Suprapubic skin (tissue), 4 donors: ENCODE data around the gene SDHAF1. TPM values are rescaled to one million over a fixed set of nuclear protein-coding genes. Genes with fewer than 3 reads are reported as not detected.
"Not testable (repeated sequence)": the region's sequence is repeated elsewhere in the genome, so short reads cannot be mapped to it uniquely, and the experiment has no call there.

Experiments
- DNase-seq, 2 donors: peaks; one replicate each; pipeline ENCODE4 v3.0.0-alpha.2; 2019; ENCODE audit warnings: low spot score in 2 of 2
- H3K27ac ChIP-seq: fragments of 200-600 bp; sonication (generic); one replicate; pipeline ENCODE4 v1.5.1; 2019
- H3K27me3 ChIP-seq: fragments of 200-600 bp; sonication (generic); one replicate; pipeline ENCODE4 v1.5.1; 2019
- H3K36me3 ChIP-seq: fragments of 200-600 bp; sonication (generic); one replicate; pipeline ENCODE4 v1.5.1; 2019
- H3K4me1 ChIP-seq: fragments of 200-600 bp; sonication (generic); one replicate; pipeline ENCODE4 v1.5.1; 2019
- H3K4me3 ChIP-seq: fragments of 200-600 bp; sonication (generic); one replicate; pipeline ENCODE4 v1.5.1; 2019; ENCODE audit warnings: mild to moderate bottlenecking
- H3K9me3 ChIP-seq: fragments of 200-600 bp; sonication (generic); one replicate; pipeline ENCODE4 v1.5.1; 2019
- EP300 ChIP-seq: sonication (generic); formaldehyde crosslinking; IDR thresholded peaks from one replicate; pipeline ENCODE4 v1.6.1; 2017; ENCODE audit warnings: antibody characterized with exemption
- POLR2A ChIP-seq, 2 donors: fragments of 450-650 bp; IDR thresholded peaks; one replicate each; pipeline ENCODE4 v1.6.1; 2017; ENCODE audit warnings: antibody characterized with exemption in 2 of 2, mild to moderate bottlenecking in 2 of 2, moderate library complexity in 2 of 2
- POLR2AphosphoS5 ChIP-seq, 3 donors: sonication (generic); formaldehyde crosslinking; IDR thresholded peaks; one replicate each; pipeline ENCODE4 v1.6.1; 2017; ENCODE audit warnings: antibody characterized with exemption in 3 of 3
- WGBS: methylation state at CpG from one replicate; pipeline ENCODE4 v1.1.5; 2018; 5-methylcytosine and 5-hydroxymethylcytosine counted together
- total RNA-seq, 4 donors: library from RNA; depleted of rRNA; stranded (reverse); fragments of >200 nt; gene quantifications; one replicate each; pipeline ENCODE4 v1.1.0, GENCODE V29; 2016
- TF ChIP-seq, protein P1 (sequence below), 2 donors: fragments of 200-600 bp in 1 of 2; fragments of 450-650 bp in 1 of 2; sonication (generic) in 1 of 2; IDR thresholded peaks; one replicate each; pipeline ENCODE4 v1.5.1; 2016 to 2019; ENCODE audit warnings: antibody characterized with exemption in 2 of 2, mild to moderate bottlenecking in 1 of 2, moderate library complexity in 1 of 2

SDHAF1 gene
- total RNA-seq, 4 donors from 2014 or later: 21.6 to 29.6 (median 27.5) TPM

DNA sequence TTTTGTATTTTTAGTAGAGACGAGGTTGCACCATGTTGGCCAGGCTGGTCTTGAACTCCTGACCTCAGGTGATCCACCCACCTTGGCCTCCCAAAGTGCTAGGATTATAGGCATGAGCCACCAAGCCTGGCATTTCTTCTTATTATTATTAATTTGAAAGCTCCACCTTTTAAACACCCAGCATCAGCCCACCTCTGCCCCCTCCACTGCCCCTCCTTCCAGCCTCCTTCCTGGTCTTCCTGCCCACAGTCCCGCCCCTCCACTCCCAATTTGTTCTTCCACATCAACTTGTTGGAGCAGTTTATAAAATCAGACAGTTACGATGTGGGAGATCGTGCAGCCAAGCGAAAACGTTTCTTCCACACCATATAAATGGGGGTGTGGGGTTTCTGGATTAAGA is 45.5 kb downstream of the SDHAF1 start:
- TF ChIP-seq, protein P1, sequence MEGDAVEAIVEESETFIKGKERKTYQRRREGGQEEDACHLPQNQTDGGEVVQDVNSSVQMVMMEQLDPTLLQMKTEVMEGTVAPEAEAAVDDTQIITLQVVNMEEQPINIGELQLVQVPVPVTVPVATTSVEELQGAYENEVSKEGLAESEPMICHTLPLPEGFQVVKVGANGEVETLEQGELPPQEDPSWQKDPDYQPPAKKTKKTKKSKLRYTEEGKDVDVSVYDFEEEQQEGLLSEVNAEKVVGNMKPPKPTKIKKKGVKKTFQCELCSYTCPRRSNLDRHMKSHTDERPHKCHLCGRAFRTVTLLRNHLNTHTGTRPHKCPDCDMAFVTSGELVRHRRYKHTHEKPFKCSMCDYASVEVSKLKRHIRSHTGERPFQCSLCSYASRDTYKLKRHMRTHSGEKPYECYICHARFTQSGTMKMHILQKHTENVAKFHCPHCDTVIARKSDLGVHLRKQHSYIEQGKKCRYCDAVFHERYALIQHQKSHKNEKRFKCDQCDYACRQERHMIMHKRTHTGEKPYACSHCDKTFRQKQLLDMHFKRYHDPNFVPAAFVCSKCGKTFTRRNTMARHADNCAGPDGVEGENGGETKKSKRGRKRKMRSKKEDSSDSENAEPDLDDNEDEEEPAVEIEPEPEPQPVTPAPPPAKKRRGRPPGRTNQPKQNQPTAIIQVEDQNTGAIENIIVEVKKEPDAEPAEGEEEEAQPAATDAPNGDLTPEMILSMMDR (IDR thresholded peaks at IDR 0.05): no peak
- TF ChIP-seq EP300 (no peak), POLR2A (IDR thresholded peaks at IDR 0.05) (no peak), POLR2AphosphoS5 (IDR thresholded peaks at IDR 0.05) (no peak)
- Histone ChIP-seq H3K36me3 (peaks cover 19% of the 10 kb centered on the region), H3K4me3 (no peak overlapping the region), H3K9me3 (no peaks in the 10 kb centered on the region), H3K27ac (no peak overlapping the region), H3K27me3 (no peaks in the 10 kb centered on the region), H3K4me1 (no peaks in the 10 kb centered on the region)
- DNase-seq: no peak
- WGBS: 85% methylated on average over 6 of the region's 6 CpGs

DNA sequence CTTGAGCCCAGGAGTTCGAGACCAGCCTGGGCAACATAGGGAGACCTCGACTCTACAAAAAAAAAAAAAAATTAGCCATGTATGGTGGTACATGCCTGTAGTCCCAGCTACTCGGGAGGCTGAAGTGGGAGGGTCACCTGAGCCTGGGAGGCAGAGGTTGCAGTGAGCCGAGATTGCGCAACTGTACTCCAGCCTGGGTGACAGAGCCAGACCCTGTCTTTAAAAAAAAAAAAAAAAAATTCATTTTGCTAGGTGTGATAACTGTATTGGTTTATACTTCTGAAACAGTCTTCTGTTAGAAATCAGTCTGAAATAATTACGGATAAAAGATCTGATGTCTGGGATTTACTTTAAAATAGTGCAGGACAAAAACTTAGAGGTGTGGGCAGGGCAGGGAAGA is 46.1 kb downstream of the SDHAF1 start:
- 92% methylated on average over 6 of the region's 6 CpGs for WGBS
- not testable (repeated sequence) for H3K4me1 ChIP-seq, DNase-seq, H3K4me3 ChIP-seq, H3K27ac ChIP-seq, H3K27me3 ChIP-seq, H3K9me3 ChIP-seq
- peaks cover 16% of the 10 kb centered on the region for H3K36me3 ChIP-seq

DNA sequence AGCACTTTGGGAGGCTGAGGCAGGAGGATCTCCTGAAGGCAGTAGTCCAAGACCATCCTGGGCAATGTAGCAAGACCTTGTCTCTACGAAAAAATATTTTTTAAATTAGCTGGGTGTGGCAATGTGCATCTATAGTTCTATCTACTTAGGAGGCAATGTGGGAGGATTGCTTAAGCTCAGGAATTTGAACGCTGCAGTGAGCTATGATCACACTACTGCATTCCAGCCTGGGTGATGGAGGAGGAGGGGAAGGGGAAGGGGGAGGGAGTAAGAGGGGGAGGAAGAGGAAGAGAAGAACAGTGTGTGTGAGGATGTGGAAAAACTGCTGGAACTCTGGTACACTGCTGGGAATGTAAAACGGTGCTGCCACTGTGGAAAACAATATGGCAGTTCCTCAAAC is 46.8 kb downstream of the SDHAF1 start:
- Histone ChIP-seq H3K27me3 (no peaks in the 10 kb centered on the region), H3K27ac (no peak overlapping the region), H3K4me3 (no peak overlapping the region), H3K36me3 (peaks cover 16% of the 10 kb centered on the region), H3K4me1 (no peaks in the 10 kb centered on the region), H3K9me3 (no peaks in the 10 kb centered on the region)
- WGBS: 18% methylated on average over 3 of the region's 3 CpGs
- no peak for DNase-seq
- TF ChIP-seq POLR2AphosphoS5 (IDR thresholded peaks at IDR 0.05): no peak
- no peak for TF ChIP-seq POLR2A (IDR thresholded peaks at IDR 0.05)
- no peak for TF ChIP-seq EP300
- TF ChIP-seq, protein P1 (IDR thresholded peaks at IDR 0.05): no peak

DNA sequence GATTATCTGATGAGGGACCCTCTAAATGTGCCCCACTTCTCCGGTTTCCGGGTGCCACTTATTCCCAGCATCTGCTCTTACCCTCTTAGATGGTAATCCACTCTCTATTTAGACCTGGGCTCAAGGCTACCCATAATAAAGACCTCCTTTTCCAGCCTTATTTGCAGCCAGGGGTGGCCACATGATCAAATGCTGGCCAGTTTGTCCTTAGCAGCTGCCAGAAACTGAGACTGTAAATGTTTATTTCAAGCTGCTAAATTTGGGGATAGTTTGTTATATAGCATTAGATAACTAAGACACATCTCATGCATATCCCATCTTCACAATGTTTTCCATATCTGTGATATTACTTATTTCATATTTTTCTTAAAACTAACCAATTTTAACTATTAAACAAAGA is 49.0 kb downstream of the SDHAF1 start:
- DNase-seq: no peak

More for the DNA sequence above, 49.0 kb downstream of the SDHAF1 start:
- Histone ChIP-seq H3K36me3 (peaks cover 4% of the 10 kb centered on the region), H3K9me3 (no peaks in the 10 kb centered on the region), H3K27me3 (no peaks in the 10 kb centered on the region), H3K4me3 (no peak overlapping the region), H3K4me1 (no peaks in the 10 kb centered on the region), H3K27ac (no peak overlapping the region)
- TF ChIP-seq, protein P1 (IDR thresholded peaks at IDR 0.05): no peak
- TF ChIP-seq POLR2A (IDR thresholded peaks at IDR 0.05) (no peak), POLR2AphosphoS5 (IDR thresholded peaks at IDR 0.05) (no peak), EP300 (no peak)
- WGBS: 98% methylated on average over 2 of the region's 2 CpGs

Other genes with a start within 250 kb of the SDHAF1 start
- 10 to 100 TPM; 18.8 to 45.5 (median 21.9) TPM for gene U2AF1L4, start 249.8 kb upstream of the SDHAF1 start, total RNA-seq
- gene PSENEN, start 249.5 kb upstream of the SDHAF1 start, total RNA-seq: 10 to 100 TPM; 27.1 to 57.2 (median 42.4) TPM
- 10 to 100 TPM; 11.0 to 21.5 (median 20.0) TPM for gene LIN37, start 246.6 kb upstream of the SDHAF1 start, total RNA-seq
- 10 to 100 TPM in 1 of 4 donors, 1 to 10 TPM in 3; 4.1 to 13.4 (median 5.5) TPM for gene HSPB6, start 238.2 kb upstream of the SDHAF1 start, total RNA-seq
- gene PROSER3, start 237.0 kb upstream of the SDHAF1 start, total RNA-seq: 10 to 100 TPM in 3 of 4 donors, 1 to 10 TPM in 1; 9.6 to 23.8 (median 17.1) TPM
- 10 to 100 TPM; 20.6 to 42.7 (median 31.7) TPM for gene ARHGAP33, start 219.6 kb upstream of the SDHAF1 start, total RNA-seq
- not detected for gene PRODH2, start 182.3 kb upstream of the SDHAF1 start, total RNA-seq
- not detected for gene NPHS1, start 142.7 kb upstream of the SDHAF1 start, total RNA-seq
- gene KIRREL2, start 138.3 kb upstream of the SDHAF1 start, total RNA-seq: not detected
- gene APLP1, start 126.6 kb upstream of the SDHAF1 start, total RNA-seq: 1 to 10 TPM in 2 of 4 donors, under 1 TPM in 2; 0.64 to 1.6 (median 0.96) TPM
- gene NFKBID, start 94.6 kb upstream of the SDHAF1 start, total RNA-seq: 10 to 100 TPM in 1 of 4 donors, 1 to 10 TPM in 3; 3.7 to 15.7 (median 6.9) TPM
- 1 to 10 TPM in 1 of 4 donors, not detected in 3; 8.3 TPM for gene HCST, start 92.7 kb upstream of the SDHAF1 start, total RNA-seq
- gene TYROBP, start 86.9 kb upstream of the SDHAF1 start, total RNA-seq: 10 to 100 TPM; 12.4 to 29.4 (median 15.6) TPM
- 10 to 100 TPM; 10.9 to 18.3 (median 12.8) TPM for gene LRFN3, start 58.8 kb upstream of the SDHAF1 start, total RNA-seq
- gene SYNE4, start 13.6 kb downstream of the SDHAF1 start, total RNA-seq: 1 to 10 TPM in 3 of 4 donors, under 1 TPM in 1; 0.42 to 3.0 (median 1.8) TPM
- gene ALKBH6, start 19.0 kb downstream of the SDHAF1 start, total RNA-seq: 10 to 100 TPM; 21.1 to 33.2 (median 24.9) TPM
- 1 to 10 TPM; 2.2 to 3.0 (median 2.7) TPM for gene CLIP3, start 37.7 kb downstream of the SDHAF1 start, total RNA-seq
- 10 to 100 TPM in 3 of 4 donors, 1 to 10 TPM in 1; 5.7 to 20.4 (median 10.9) TPM for gene THAP8, start 59.1 kb downstream of the SDHAF1 start, total RNA-seq
- 1 to 10 TPM; 1.4 to 3.7 (median 1.8) TPM for gene WDR62, start 59.7 kb downstream of the SDHAF1 start, total RNA-seq
- not detected for gene OVOL3, start 116.0 kb downstream of the SDHAF1 start, total RNA-seq
- gene POLR2I, start 119.7 kb downstream of the SDHAF1 start, total RNA-seq: 10 to 100 TPM; 21.8 to 57.5 (median 31.3) TPM
- 100 to 1,000 TPM in 1 of 4 donors, 10 to 100 TPM in 3; 63.2 to 117 (median 90.5) TPM for gene TBCB, start 120.3 kb downstream of the SDHAF1 start, total RNA-seq
- 10 to 100 TPM; 60.2 to 95.5 (median 79.2) TPM for gene CAPNS1, start 144.9 kb downstream of the SDHAF1 start, total RNA-seq
- 10 to 100 TPM in 2 of 4 donors, 1 to 10 TPM in 2; 5.6 to 17.1 (median 11.4) TPM for gene COX7A1, start 157.3 kb downstream of the SDHAF1 start, total RNA-seq
- 1 to 10 TPM; 3.6 to 9.8 (median 6.2) TPM for gene ZNF565, start 219.5 kb downstream of the SDHAF1 start, total RNA-seq
- 10 to 100 TPM; 60.2 to 70.4 (median 64.3) TPM for gene ZNF146, start 219.9 kb downstream of the SDHAF1 start, total RNA-seq